HG02678 (cell line): ENCODE measurements around the gene STRA6.

ENCODE experiments used
- ATAC-seq: cut with Tn5 transposase; IDR thresholded peaks from one replicate; pipeline ENCODE4 v1.9.1; 2021; ENCODE audit warnings: mild to moderate bottlenecking, moderate library complexity; ENCODE audit not compliant: unreplicated experiment

Gene STRA6

DNA sequence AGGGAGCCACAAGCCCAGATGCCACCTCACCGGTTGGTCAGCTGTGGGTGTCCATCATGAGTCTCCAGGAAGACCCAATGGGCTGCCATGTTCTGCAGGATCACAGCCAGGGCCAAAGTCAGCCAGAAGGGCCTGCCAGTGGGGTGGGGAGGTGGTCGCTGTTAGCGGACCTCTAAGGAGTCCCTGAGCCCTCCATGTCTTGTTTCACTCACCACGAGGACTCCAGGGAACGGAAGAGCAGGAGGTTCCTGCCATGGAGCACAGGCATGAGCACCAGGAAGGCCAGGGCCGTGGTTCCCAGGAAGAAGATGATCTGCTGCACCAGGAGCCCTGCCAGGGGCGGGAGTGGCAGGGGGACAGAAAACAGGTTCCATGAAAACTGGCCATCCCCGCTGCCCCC is 20.5 kb downstream of the STRA6 start:
- ATAC-seq = no peak

GRCh38 chr15:74180881-74181602 is 21.5 kb downstream of the STRA6 start:
- no peak for ATAC-seq

DNA sequence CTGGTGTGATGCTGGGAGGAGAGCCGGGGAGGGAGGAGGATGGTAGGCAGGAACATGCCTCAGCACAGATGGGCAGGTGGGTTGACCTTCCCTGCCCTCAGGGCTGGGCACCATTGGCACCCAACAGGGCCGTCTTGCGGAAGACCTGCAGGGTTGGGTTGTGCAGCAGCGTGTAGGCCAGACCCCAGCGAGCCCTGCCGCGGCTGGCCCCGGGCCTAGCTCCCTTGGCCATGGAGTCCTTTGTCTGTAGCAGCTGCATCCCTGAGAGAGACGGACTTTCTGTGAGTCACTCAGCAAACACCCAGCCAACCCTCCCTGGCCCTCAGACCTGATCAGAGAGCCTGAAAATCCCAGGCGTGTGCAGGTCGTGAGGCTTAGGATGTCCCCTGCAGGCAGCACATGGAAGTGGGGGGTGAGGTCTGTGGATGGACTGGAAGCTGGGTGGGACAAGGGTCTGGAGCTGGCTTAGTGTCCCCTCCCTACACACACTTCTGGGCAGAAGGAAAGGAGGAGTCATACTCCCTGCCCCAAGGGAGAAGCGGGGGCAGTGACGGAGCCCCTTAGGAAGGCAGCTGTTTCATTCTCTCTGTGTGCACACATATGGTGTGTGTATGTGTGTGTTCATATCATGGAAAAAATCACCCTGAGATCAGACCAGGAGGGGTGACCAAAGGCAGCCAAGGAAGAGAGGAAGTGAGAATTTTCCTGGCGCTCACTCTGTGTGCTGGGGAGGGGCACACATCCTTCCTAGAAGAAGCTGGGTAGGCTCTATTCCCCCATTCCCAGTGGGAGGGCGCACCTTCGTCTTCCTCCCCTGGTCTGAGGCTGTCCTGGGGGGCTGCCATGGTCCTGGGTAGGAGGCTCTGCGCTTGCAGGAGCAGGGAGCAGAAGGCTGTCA is 22.4 kb downstream of the STRA6 start:
- ATAC-seq = no peak

DNA sequence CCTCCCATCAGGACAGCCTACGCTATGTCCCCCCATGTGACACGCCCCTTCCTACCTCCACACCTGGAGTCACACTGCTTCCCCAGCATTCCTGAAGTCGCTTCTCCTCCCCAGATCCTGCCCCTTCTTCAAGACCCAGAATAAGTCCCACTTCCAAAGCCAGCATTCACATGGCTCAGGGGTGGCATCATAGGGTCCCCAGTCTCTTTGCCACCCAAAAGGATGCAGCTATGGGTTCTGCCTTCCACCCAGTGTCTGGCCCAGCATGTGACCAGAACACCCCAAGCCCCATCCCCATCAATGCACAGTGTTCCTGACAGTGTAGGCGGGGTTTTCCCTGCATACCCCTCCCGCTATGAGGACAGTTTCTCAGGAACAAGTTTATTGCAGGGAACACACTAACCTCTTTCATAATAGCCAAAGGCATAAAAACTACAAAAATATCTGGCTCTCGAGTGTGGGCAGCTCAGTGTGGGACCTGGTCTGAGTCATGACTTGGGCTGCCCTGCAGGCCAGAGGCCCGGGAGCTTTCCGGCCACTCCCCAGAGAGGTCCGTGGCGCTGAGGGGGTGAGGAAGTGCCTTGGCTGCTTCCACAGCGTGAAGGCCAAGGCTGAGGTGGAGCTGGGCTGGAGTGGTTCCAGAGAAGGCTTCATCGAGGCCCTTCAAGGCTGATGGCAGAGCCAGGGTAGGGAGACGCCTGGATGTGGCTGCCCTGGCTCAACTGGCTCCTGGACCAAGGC is 23.3 kb downstream of the STRA6 start:
- ATAC-seq = no peak

- ATAC-seq = no peak
Observed at GRCh38 chr15:74178326-74179100, 24.1 kb downstream of the STRA6 start.

- no peak for ATAC-seq
Observed at GRCh38 chr15:74176262-74177214, 26.0 kb downstream of the STRA6 start.

DNA sequence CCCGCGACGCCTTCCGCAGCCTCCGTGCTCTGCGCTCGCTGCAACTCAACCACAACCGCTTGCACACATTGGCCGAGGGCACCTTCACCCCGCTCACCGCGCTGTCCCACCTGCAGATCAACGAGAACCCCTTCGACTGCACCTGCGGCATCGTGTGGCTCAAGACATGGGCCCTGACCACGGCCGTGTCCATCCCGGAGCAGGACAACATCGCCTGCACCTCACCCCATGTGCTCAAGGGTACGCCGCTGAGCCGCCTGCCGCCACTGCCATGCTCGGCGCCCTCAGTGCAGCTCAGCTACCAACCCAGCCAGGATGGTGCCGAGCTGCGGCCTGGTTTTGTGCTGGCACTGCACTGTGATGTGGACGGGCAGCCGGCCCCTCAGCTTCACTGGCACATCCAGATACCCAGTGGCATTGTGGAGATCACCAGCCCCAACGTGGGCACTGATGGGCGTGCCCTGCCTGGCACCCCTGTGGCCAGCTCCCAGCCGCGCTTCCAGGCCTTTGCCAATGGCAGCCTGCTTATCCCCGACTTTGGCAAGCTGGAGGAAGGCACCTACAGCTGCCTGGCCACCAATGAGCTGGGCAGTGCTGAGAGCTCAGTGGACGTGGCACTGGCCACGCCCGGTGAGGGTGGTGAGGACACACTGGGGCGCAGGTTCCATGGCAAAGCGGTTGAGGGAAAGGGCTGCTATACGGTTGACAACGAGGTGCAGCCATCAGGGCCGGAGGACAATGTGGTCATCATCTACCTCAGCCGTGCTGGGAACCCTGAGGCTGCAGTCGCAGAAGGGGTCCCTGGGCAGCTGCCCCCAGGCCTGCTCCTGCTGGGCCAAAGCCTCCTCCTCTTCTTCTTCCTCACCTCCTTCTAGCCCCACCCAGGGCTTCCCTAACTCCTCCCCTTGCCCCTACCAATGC is 27.1 kb downstream of the STRA6 start:
- ATAC-seq = no peak

GRCh38 chr15:74174958-74175253 is 27.7 kb downstream of the STRA6 start:
- ATAC-seq = no peak

DNA sequence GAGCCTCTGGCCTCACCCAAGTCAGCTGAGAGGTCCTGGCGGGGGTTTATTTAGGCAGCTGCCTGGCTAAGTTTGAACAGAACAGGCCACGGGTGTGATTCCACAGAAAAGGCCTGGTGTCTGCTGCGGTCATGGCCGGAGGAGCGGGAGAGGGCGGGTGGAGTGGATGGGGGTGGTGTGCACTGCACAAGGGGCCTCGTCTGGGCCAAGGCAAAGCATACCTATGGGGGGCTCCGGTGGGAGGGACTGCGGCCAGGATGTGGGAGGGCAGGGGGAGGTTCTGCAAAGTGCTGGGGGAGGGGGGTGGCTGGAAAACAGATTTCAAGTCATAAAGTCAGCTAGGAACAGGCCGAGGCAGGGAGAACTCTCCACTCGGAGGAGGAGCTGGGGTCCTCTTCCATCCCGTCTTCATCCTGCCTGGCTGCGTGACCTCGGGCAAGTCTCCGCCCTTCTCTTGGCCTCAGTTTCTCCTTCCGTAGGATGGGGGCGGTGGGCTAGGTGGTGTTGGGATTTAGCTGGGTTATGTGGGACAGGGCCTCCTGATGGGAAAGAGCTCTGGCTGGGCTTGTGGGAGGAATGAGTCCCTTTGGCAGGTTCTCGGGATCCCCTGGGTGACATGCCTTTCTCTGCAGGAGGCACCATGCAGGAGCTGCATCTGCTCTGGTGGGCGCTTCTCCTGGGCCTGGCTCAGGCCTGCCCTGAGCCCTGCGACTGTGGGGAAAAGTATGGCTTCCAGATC is 28.2 kb downstream of the STRA6 start:
- no peak for ATAC-seq

DNA sequence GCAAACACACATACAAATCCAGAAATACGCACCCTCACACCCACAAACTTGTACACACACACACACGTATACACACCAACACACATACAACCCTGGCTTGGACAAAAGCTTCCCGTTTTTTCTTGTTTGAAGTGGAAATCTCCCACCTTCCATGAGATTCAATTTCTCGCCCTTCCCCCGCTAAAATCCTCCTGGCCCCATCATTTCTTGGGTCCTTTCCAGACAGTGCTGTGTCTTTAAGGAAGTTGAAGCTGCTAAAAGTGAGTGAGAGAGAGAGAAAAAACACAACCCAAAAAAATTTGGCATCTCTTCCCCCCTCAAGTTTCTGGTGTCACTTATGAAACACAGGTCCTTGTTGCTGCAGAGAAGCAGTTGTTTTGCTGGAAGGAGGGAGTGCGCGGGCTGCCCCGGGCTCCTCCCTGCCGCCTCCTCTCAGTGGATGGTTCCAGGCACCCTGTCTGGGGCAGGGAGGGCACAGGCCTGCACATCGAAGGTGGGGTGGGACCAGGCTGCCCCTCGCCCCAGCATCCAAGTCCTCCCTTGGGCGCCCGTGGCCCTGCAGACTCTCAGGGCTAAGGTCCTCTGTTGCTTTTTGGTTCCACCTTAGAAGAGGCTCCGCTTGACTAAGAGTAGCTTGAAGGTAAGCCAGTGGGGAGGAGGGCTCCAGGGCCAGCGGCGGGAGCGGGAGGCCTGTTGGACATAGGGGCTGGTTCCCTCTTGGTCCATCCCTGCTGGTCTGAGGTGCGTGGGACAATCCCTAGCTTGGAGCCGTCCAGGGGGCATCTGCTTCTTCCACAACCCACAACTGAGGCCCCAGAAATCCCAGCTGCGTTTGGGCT is 29.0 kb downstream of the STRA6 start, which contains the start of gene ISLR:
Gene ISLR (plus strand): TSS at position 331 of the 839 bp plus-strand sequence. CDS start 1,149 bp downstream, outside the sequence.
- ATAC-seq = no peak

DNA sequence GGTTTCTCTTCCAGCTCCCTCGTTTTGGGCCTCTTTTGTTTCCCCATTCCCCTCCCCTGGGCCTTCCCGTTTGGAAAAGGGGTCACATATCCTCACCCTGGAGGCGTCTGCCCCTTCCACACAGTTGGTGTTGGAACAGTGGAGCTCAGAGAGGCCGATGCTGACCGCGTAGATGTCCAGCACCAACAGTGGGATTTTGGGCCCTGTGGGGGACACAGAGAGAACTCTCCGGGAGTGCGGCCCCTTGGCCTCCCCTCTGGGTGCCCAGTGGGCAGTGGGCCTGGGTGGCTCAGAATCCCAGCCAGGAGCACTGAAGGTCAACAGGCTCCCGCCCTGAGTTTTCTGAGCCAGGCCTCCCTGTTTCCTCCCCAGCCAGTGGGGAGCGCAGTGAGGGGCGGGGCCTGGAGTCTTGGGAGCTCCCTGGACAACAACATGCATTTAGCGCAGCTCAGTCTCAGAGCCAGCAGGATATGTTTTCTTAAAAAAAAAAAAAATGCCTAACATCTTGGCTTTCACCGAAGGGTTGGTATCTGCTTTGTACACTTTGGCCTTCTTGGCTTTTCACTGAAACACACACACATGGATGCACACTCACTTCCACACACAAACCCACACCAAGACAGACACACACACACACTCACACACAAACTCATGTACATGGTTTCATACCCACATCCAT is 29.7 kb downstream of the STRA6 start:
- ATAC-seq = no peak

DNA sequence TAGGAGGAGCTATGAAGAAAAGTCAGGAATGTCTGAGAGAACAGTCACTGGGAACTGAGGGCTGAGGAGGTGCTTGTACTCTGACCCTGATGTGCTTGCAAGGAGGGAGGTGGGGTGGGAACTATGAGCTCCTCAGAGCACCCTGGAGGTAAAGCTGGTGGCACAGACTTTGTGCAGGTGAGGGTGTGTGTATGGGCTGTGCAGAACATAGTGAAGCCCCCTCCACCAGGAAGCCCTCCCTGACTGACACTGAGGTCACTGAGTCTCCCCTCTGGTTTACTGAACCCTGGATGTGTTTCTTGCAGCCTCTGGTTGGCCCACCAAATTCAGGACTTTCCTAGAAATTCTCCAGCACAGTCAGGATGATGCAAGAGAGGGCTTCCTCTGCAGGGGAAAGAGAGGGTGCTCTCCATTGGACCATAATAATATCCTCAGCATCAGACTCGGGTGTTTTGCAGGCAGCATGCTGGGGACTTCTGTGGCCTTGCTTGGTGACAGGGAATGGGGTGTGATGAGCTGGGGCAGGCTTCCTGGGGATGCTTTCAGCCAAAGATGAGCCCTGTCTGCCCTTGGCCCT is 30.5 kb downstream of the STRA6 start:
- ATAC-seq = no peak

GRCh38 chr15:74170875-74171578 is 31.6 kb downstream of the STRA6 start:
- no peak for ATAC-seq

DNA sequence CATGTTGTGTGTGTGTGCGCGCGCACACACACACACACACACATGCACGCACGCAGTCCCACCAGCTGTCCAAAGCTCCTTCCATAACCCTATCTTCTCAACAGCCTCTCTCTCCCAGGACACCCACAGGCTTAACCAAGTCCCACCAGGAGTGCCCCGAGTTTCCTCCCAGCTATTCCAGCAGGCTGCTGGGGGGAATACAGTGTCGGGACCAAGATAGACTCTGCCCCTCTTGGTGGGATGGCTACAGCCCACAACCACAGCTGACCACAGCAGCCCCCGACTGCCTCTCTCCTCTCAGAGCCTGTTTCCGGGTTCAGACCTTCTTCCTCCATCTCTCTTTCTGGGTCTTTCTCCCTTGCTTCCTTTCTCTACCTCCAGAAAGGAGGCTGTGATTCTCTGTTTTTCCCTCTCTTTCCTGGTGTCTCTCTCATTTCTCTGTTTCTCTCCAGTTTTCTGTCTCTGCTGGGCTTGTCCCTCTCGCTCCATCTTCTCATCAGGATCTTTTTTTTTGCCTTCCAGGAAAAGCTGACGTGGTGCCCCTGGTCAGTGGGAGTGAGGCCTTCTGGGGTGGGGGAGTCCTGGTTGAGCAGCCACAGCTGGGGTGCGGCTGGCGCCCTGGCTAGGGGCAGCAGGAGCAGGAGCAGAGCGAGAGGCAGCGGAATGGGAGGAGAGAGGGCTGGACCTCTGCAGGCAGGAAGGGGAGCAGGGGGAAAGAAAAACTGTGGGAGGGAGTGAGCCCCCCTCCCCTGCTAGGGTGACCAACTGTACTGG is 32.3 kb downstream of the STRA6 start:
- no peak for ATAC-seq

DNA sequence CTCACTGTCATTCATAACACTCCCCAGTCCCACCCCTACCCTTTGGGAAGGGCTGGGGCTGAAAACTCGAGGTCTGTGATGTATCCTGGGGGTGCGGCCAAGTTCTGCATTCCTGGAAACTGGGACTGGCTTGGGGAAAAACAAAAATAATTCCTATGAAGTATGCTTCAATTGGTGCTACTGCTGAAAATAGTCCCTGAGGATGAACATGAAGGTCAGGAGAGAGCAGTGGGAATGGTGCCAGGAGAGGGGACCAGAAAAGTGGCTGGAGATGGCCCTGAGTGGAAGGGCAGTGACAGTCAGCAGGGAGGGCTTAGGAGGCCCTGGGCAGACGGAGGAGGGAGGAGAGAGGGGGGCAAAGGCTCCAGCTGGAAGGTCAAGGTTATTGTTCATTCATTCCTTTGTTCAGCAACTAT is 33.9 kb downstream of the STRA6 start:
- ATAC-seq = no peak
